ACC112 (cell line): ENCODE results near the gene EFHC1.

Experiments used
- H2AFZ ChIP-seq: fragments of 200-600 bp; sonication (generic); one replicate; pipeline ENCODE4 v1.6.0; 2017; ENCODE audit warnings: antibody characterized with exemption, low read length; ENCODE audit not compliant: unreplicated experiment
- H3K27ac ChIP-seq: fragments of 200-600 bp; sonication (generic); 2 replicates; pipeline ENCODE4 v1.5.1; 2014; ENCODE audit warnings: low read depth, mild to moderate bottlenecking, antibody characterized with exemption, low read length, moderate library complexity
- H3K27me3 ChIP-seq: fragments of 200-600 bp; sonication (generic); 2 replicates; pipeline ENCODE4 v1.6.1; 2014; ENCODE audit warnings: mild to moderate bottlenecking, antibody characterized with exemption, low read length, moderate library complexity, mixed read lengths; ENCODE audit not compliant: insufficient read depth
- H3K36me3 ChIP-seq: fragments of 200-600 bp; sonication (generic); 2 replicates; pipeline ENCODE4 v1.6.1; 2016; ENCODE audit warnings: mild to moderate bottlenecking, antibody characterized with exemption, low read length, moderate library complexity, mixed read lengths; ENCODE audit not compliant: insufficient read depth
- H3K4me1 ChIP-seq: fragments of 200-600 bp; sonication (generic); one replicate; pipeline ENCODE4 v1.6.1; 2016; ENCODE audit warnings: low read length, mixed read lengths; ENCODE audit not compliant: insufficient read depth, unreplicated experiment, control insufficient read depth
- H3K4me3 ChIP-seq: fragments of 200-600 bp; sonication (generic); 2 replicates; pipeline ENCODE4 v1.5.1; 2014; ENCODE audit warnings: mild to moderate bottlenecking, low read depth, low read length
- H3K79me2 ChIP-seq: fragments of 200-600 bp; sonication (generic); one replicate; pipeline ENCODE4 v1.6.0; 2016; ENCODE audit warnings: low read length; ENCODE audit not compliant: control insufficient read depth, unreplicated experiment, insufficient read depth

EFHC1 gene

GRCh38 chr6:52566201-52566600, 146.1 kb downstream of the EFHC1 start:
- H3K79me2 ChIP-seq: peaks cover 97% of the 10 kb centered on the region
- H3K36me3 ChIP-seq: peaks cover 24% of the 10 kb centered on the region
- no peak overlapping the region for H2AFZ ChIP-seq
- peak overlapping the region; percentile 4; the same call in 1 of the 2 replicates for H3K4me3 ChIP-seq
- H3K27ac ChIP-seq: peak overlapping the region; percentile 100
- no peaks in the 10 kb centered on the region for H3K27me3 ChIP-seq
- peaks cover 95% of the 10 kb centered on the region for H3K4me1 ChIP-seq

GRCh38 chr6:52566853-52567279, 146.7 kb downstream of the EFHC1 start:
- Histone ChIP-seq H2AFZ (no peak overlapping the region), H3K27me3 (no peaks in the 10 kb centered on the region), H3K36me3 (peaks cover 28% of the 10 kb centered on the region), H3K4me1 (peaks cover 96% of the 10 kb centered on the region), H3K4me3 (peak overlapping the region; percentile 43; the same call in 1 of the 2 replicates), H3K79me2 (peaks cover 98% of the 10 kb centered on the region), H3K27ac (peak overlapping the region; percentile 100)

- H3K27me3 ChIP-seq: no peaks in the 10 kb centered on the region
- H3K79me2 ChIP-seq: peaks cover 98% of the 10 kb centered on the region
- no peak overlapping the region for H2AFZ ChIP-seq
- H3K27ac ChIP-seq: peak overlapping the region; percentile 100
- peak overlapping the region; percentile 43; the same call in 1 of the 2 replicates for H3K4me3 ChIP-seq
- H3K4me1 ChIP-seq: peaks cover 95% of the 10 kb centered on the region
- H3K36me3 ChIP-seq: peaks cover 32% of the 10 kb centered on the region
Observed at GRCh38 chr6:52568320-52568719, 148.2 kb downstream of the EFHC1 start.

GRCh38 chr6:52570291-52570700, 150.2 kb downstream of the EFHC1 start:
- H3K79me2 ChIP-seq: peaks cover 98% of the 10 kb centered on the region
- H2AFZ ChIP-seq: no peak overlapping the region
- peak overlapping the region; percentile 100 for H3K27ac ChIP-seq
- peaks cover 89% of the 10 kb centered on the region for H3K4me1 ChIP-seq
- peaks cover 34% of the 10 kb centered on the region for H3K36me3 ChIP-seq
- peak overlapping the region; percentile 60 for H3K4me3 ChIP-seq
- no peaks in the 10 kb centered on the region for H3K27me3 ChIP-seq

- H3K36me3 ChIP-seq: peaks cover 25% of the 10 kb centered on the region
- H3K27me3 ChIP-seq: no peaks in the 10 kb centered on the region
- H2AFZ ChIP-seq: no peak overlapping the region
- H3K27ac ChIP-seq: peak overlapping the region; percentile 100
- H3K4me1 ChIP-seq: peaks cover 80% of the 10 kb centered on the region
- peaks cover 98% of the 10 kb centered on the region for H3K79me2 ChIP-seq
- H3K4me3 ChIP-seq: peak overlapping the region; percentile 60
Observed at GRCh38 chr6:52571099-52571755, 151.1 kb downstream of the EFHC1 start.

- H3K4me3 ChIP-seq: peak overlapping the region; percentile 92
- no peaks in the 10 kb centered on the region for H3K27me3 ChIP-seq
- H3K27ac ChIP-seq: peak overlapping the region; percentile 100
- H2AFZ ChIP-seq: no peak overlapping the region
- peaks cover 94% of the 10 kb centered on the region for H3K79me2 ChIP-seq
- H3K4me1 ChIP-seq: peaks cover 70% of the 10 kb centered on the region
- H3K36me3 ChIP-seq: peaks cover 24% of the 10 kb centered on the region
Observed at GRCh38 chr6:52572536-52572935, 152.4 kb downstream of the EFHC1 start.

GRCh38 chr6:52573295-52573694, 153.2 kb downstream of the EFHC1 start:
- H3K27me3 ChIP-seq: no peaks in the 10 kb centered on the region
- H3K4me3 ChIP-seq: peak overlapping the region; percentile 92
- peaks cover 17% of the 10 kb centered on the region; the same call in 1 of the 2 replicates for H3K36me3 ChIP-seq
- H3K4me1 ChIP-seq: peaks cover 70% of the 10 kb centered on the region
- H3K79me2 ChIP-seq: peaks cover 93% of the 10 kb centered on the region
- peak overlapping the region; percentile 100 for H3K27ac ChIP-seq
- no peak overlapping the region for H2AFZ ChIP-seq
